Nucleus accumbens (tissue), 56 donors: ENCODE measurements around the gene YIF1B.

Source experiments
- DNase-seq, 56 donors: peaks; one replicate each; lab custom pipeline; 2025; lab: John Stamatoyannopoulos, UW

Gene YIF1B

GRCh38 chr19:38307076-38307475, 8.7 kb downstream of the YIF1B start:
- DNase-seq = no peak

- no peak for DNase-seq
Measured at GRCh38 chr19:38306236-38306635, 9.5 kb downstream of the YIF1B start.

GRCh38 chr19:38304866-38305429, 10.8 kb downstream of the YIF1B start:
- DNase-seq = no peak

- no peak for DNase-seq
Measured at GRCh38 chr19:38304352-38304865, 11.3 kb downstream of the YIF1B start.

GRCh38 chr19:38303517-38304351, 12.0 kb downstream of the YIF1B start, which contains the start of gene C19orf33:
Gene C19orf33, plus strand, starts transcription at chr19:38304251. Its CDS starts 11 bp downstream, at chr19:38304262.
- no peak for DNase-seq

- DNase-seq = no peak
Measured at GRCh38 chr19:38298821-38299680, 16.7 kb downstream of the YIF1B start.

GRCh38 chr19:38294090-38294489, 21.7 kb downstream of the YIF1B start:
- DNase-seq = peak in 25 of 56 donors; percentile 4 to 65 (median 24)

- no peak for DNase-seq
Measured at GRCh38 chr19:38293281-38293680, 22.5 kb downstream of the YIF1B start.

GRCh38 chr19:38291855-38292254, 23.9 kb downstream of the YIF1B start:
- no peak for DNase-seq

- no peak for DNase-seq
Measured at GRCh38 chr19:38290631-38291147, 25.1 kb downstream of the YIF1B start.

GRCh38 chr19:38289955-38290354, 25.8 kb downstream of the YIF1B start:
- peak in 10 of 56 donors; percentile 4 to 51 (median 22) for DNase-seq

- peak in 1 of 56 donors; percentile 13 for DNase-seq
Measured at GRCh38 chr19:38288123-38288855, 27.5 kb downstream of the YIF1B start.

GRCh38 chr19:38287604-38288003, 28.1 kb downstream of the YIF1B start:
- peak in 4 of 56 donors; percentile 8 to 23 (median 18) for DNase-seq

- no peak for DNase-seq
Measured at GRCh38 chr19:38285567-38285966, 30.2 kb downstream of the YIF1B start.

GRCh38 chr19:38284422-38284821, 31.3 kb downstream of the YIF1B start:
- peak in 1 of 56 donors; percentile 14 for DNase-seq

- DNase-seq = no peak
Measured at GRCh38 chr19:38283271-38283670, 32.5 kb downstream of the YIF1B start.

- no peak for DNase-seq
Measured at GRCh38 chr19:38281811-38282566, 33.8 kb downstream of the YIF1B start.

- DNase-seq = no peak
Measured at GRCh38 chr19:38280030-38280921, 35.5 kb downstream of the YIF1B start.
